ENCODE measurements around the gene GLYR1. TPM values are rescaled to one million over a fixed set of nuclear protein-coding genes. Genes with fewer than 3 reads are reported as not detected.

The GLYR1 gene
- total RNA-seq, 2 experiments from 2014 or later: 101 to 104 TPM

Other genes with a start within 250 kb of the GLYR1 start
- gene UBALD1, start 232.4 kb downstream of the GLYR1 start, total RNA-seq: 10 to 100 TPM; 21.5 to 22.2 TPM
- 10 to 100 TPM; 74.4 to 79.5 TPM for gene MGRN1, start 222.5 kb downstream of the GLYR1 start, total RNA-seq
- gene NUDT16L1, start 153.7 kb downstream of the GLYR1 start, total RNA-seq: 10 to 100 TPM; 32.3 to 35.5 TPM
- gene ANKS3, start 113.0 kb downstream of the GLYR1 start, total RNA-seq: 10 to 100 TPM; 12.4 to 16.7 TPM
- under 1 TPM; 0.21 to 0.40 TPM for gene DNAAF8, start 112.8 kb downstream of the GLYR1 start, total RNA-seq
- 10 to 100 TPM; 12.7 to 18.7 TPM for gene ZNF500, start 80.1 kb downstream of the GLYR1 start, total RNA-seq
- not detected for gene SEPTIN12, start 58.9 kb downstream of the GLYR1 start, total RNA-seq
- gene SMIM22, start 51.9 kb downstream of the GLYR1 start, total RNA-seq: not detected
- 1 to 10 TPM; 9.0 to 9.6 TPM for gene ROGDI, start 44.7 kb downstream of the GLYR1 start, total RNA-seq
- gene UBN1, start 193 bp upstream of the GLYR1 start, total RNA-seq: 10 to 100 TPM; 38.2 to 38.3 TPM
- gene PPL, start 89.9 kb upstream of the GLYR1 start, total RNA-seq: not detected
- gene SEC14L5, start 111.0 kb upstream of the GLYR1 start, total RNA-seq: not detected
- gene NAGPA, start 186.6 kb upstream of the GLYR1 start, total RNA-seq: 10 to 100 TPM; 16.8 to 18.8 TPM
- not detected for gene C16orf89, start 218.7 kb upstream of the GLYR1 start, total RNA-seq
- 10 to 100 TPM; 24.5 to 26.0 TPM for gene ALG1, start 224.6 kb upstream of the GLYR1 start, total RNA-seq